IMR-90 (cell line): ENCODE measurements around the gene OTOG.

Experiments used
- CEBPB ChIP-seq: IDR thresholded peaks from 2 replicates; pipeline ENCODE4 v1.6.1; 2012; ENCODE audit warnings: low read depth, low read length, improper control_type of control experiment
- CTCF ChIP-seq: conservative IDR thresholded peaks from 2 replicates; pipeline ENCODE4 v1.5.1; 2012; ENCODE audit warnings: mild to moderate bottlenecking, low read depth, low read length, improper control_type of control experiment
- ELK1 ChIP-seq: fragments of 150-350 bp; IDR thresholded peaks from 2 replicates; pipeline ENCODE4 v1.6.1; 2016; ENCODE audit warnings: low read depth, mild to moderate bottlenecking, low read length, moderate library complexity, borderline replicate concordance
- FOS ChIP-seq: fragments of 150-350 bp; IDR thresholded peaks from 2 replicates; pipeline ENCODE4 v1.6.1; 2016; ENCODE audit warnings: low read depth, low read length
- MAFK ChIP-seq: IDR thresholded peaks from 2 replicates; pipeline ENCODE4 v1.6.1; 2012; ENCODE audit warnings: low read depth, low read length, improper control_type of control experiment
- MAZ ChIP-seq: IDR thresholded peaks from 2 replicates; pipeline ENCODE4 v1.6.1; 2012; ENCODE audit warnings: low read depth, mild to moderate bottlenecking, low read length, improper control_type of control experiment, moderate library complexity, borderline replicate concordance
- MXI1 ChIP-seq: IDR thresholded peaks from 2 replicates; pipeline ENCODE4 v1.6.1; 2012; ENCODE audit warnings: low read depth, mild to moderate bottlenecking, low read length, moderate library complexity, borderline replicate concordance
- NFE2L2 ChIP-seq: fragments of 150-350 bp; IDR thresholded peaks from 2 replicates; pipeline ENCODE4 v1.6.1; 2016; ENCODE audit warnings: low read depth, mild to moderate bottlenecking, low read length
- POLR2A ChIP-seq: IDR thresholded peaks from 2 replicates; pipeline ENCODE4 v1.6.1; 2012; ENCODE audit warnings: mild to moderate bottlenecking, low read depth, low read length
- RAD21 ChIP-seq: IDR thresholded peaks from 2 replicates; pipeline ENCODE4 v1.6.1; 2012; ENCODE audit warnings: low read length, improper control_type of control experiment
- RCOR1 ChIP-seq: IDR thresholded peaks from 2 replicates; pipeline ENCODE4 v1.6.1; 2012; ENCODE audit warnings: mild to moderate bottlenecking, low read length, improper control_type of control experiment; ENCODE audit not compliant: insufficient replicate concordance
- RFX5 ChIP-seq: IDR thresholded peaks from 2 replicates; pipeline ENCODE4 v1.8.0; 2012; ENCODE audit warnings: low read depth, mild to moderate bottlenecking, low read length, moderate library complexity
- SMC3 ChIP-seq: fragments of 150-350 bp; IDR thresholded peaks from 2 replicates; pipeline ENCODE4 v1.6.1; 2016; ENCODE audit warnings: low read depth, mild to moderate bottlenecking, antibody characterized with exemption, low read length, moderate library complexity
- USF2 ChIP-seq: fragments of 150-350 bp; IDR thresholded peaks from 2 replicates; pipeline ENCODE4 v1.6.1; 2017; ENCODE audit warnings: mild to moderate bottlenecking, antibody characterized with exemption, low read length, low read depth

GRCh38 chr11:17604201-17604914, 57.3 kb downstream of the OTOG start:
- TF ChIP-seq CTCF (no peak), POLR2A (no peak), FOS (no peak), MAZ (no peak), SMC3 (no peak), RCOR1 (no peak), MAFK (no peak), RAD21 (no peak), MXI1 (no peak), USF2 (no peak), CEBPB (no peak), NFE2L2 (no peak), RFX5 (no peak), ELK1 (no peak)
